Omental fat pad (tissue), 4 donors: ENCODE data around the gene CENPN. TPM values are rescaled to one million over a fixed set of nuclear protein-coding genes. Genes with fewer than 3 reads are reported as not detected.

ENCODE experiments used
- ATAC-seq: fragments of 150-250 bp; one replicate; pipeline ENCODE4 v1.9.1; 2016; ENCODE audit warnings: mild to moderate bottlenecking, moderate library complexity; ENCODE audit not compliant: low FRiP score
- DNase-seq: peaks from one replicate; pipeline ENCODE4 v3.0.0-alpha.2; 2019; ENCODE audit warnings: low spot score
- CTCF ChIP-seq, 3 donors: fragments of 450-650 bp; IDR thresholded peaks; one replicate each; pipeline ENCODE4 v1.5.1; 2016 to 2017; ENCODE audit warnings: antibody characterized with exemption in 3 of 3, mild to moderate bottlenecking in 3 of 3, moderate library complexity in 2 of 3
- total RNA-seq, 4 donors: library from RNA; depleted of rRNA; stranded (reverse); fragments of >200 nt; gene quantifications; one replicate each; pipeline ENCODE4 v1.1.0, GENCODE V29; 2016

CENPN gene
- total RNA-seq, 4 donors from 2014 or later, result 4.5 to 12.0 (median 8.4) TPM

GRCh38 chr16:81026429-81026828, 19.4 kb downstream of the CENPN start:
- no peak for ATAC-seq
- TF ChIP-seq CTCF (IDR thresholded peaks at IDR 0.05), result no peak

GRCh38 chr16:81029930-81030604, 23.1 kb downstream of the CENPN start:
- ATAC-seq (no peak), DNase-seq (no peak)
- no peak for TF ChIP-seq CTCF (IDR thresholded peaks at IDR 0.05)

More at GRCh38 chr16:81026429-81026828, 19.4 kb downstream of the CENPN start:
- no peak for DNase-seq

- ATAC-seq, result peak; percentile 97
- peak; percentile 39 for DNase-seq
Observed at GRCh38 chr16:81035398-81035974, 28.5 kb downstream of the CENPN start, which contains the start of gene ATMIN. ATMIN (plus strand) TSS chr16:81035842; CDS start chr16:81035871, 29 bp downstream.

GRCh38 chr16:81035975-81036750, 29.1 kb downstream of the CENPN start:
- ATAC-seq (peak; percentile 73), DNase-seq (no peak)
- no peak for TF ChIP-seq CTCF (IDR thresholded peaks at IDR 0.05)

More at GRCh38 chr16:81035398-81035974, 28.5 kb downstream of the CENPN start, which contains the start of gene ATMIN:
- peak in 2 of 3 donors; percentile 96 to 97 for TF ChIP-seq CTCF (IDR thresholded peaks at IDR 0.05)

- ATAC-seq (no peak), DNase-seq (no peak)
- no peak for TF ChIP-seq CTCF (IDR thresholded peaks at IDR 0.05)
Observed at GRCh38 chr16:81036751-81037350, 29.8 kb downstream of the CENPN start.

- ATAC-seq (no peak), DNase-seq (no peak)
- TF ChIP-seq CTCF (IDR thresholded peaks at IDR 0.05), result no peak
Observed at GRCh38 chr16:81040131-81040530, 33.1 kb downstream of the CENPN start.
